GM15510 (cell line): ENCODE measurements around the gene CLMN.

Source experiments
- POLR2A ChIP-seq: IDR thresholded peaks from 3 replicates; pipeline ENCODE4 v1.6.1; 2011; ENCODE audit warnings: borderline replicate concordance; ENCODE audit not compliant: insufficient read length; ENCODE audit errors: extremely low read depth

CLMN gene

GRCh38 chr14:95258754-95259593 is 60.7 kb downstream of the CLMN start:
- TF ChIP-seq POLR2A, result no peak

- TF ChIP-seq POLR2A, result no peak
Observed at GRCh38 chr14:95258156-95258555, 61.6 kb downstream of the CLMN start.

GRCh38 chr14:95257521-95257920 is 62.2 kb downstream of the CLMN start:
- no peak for TF ChIP-seq POLR2A

- TF ChIP-seq POLR2A, result no peak
Observed at GRCh38 chr14:95256776-95257060, 63.0 kb downstream of the CLMN start.

- no peak for TF ChIP-seq POLR2A
Observed at GRCh38 chr14:95256002-95256775, 63.5 kb downstream of the CLMN start.

GRCh38 chr14:95255487-95255886 is 64.2 kb downstream of the CLMN start:
- TF ChIP-seq POLR2A, result no peak

GRCh38 chr14:95255013-95255412 is 64.7 kb downstream of the CLMN start:
- TF ChIP-seq POLR2A, result no peak

GRCh38 chr14:95254288-95254687 is 65.4 kb downstream of the CLMN start:
- TF ChIP-seq POLR2A, result no peak

GRCh38 chr14:95253039-95253630 is 66.6 kb downstream of the CLMN start:
- no peak for TF ChIP-seq POLR2A

GRCh38 chr14:95252219-95252618 is 67.5 kb downstream of the CLMN start:
- no peak for TF ChIP-seq POLR2A

GRCh38 chr14:95250936-95251335 is 68.8 kb downstream of the CLMN start:
- TF ChIP-seq POLR2A, result no peak

- no peak for TF ChIP-seq POLR2A
Observed at GRCh38 chr14:95250140-95250769, 69.5 kb downstream of the CLMN start.

GRCh38 chr14:95248432-95248831 is 71.3 kb downstream of the CLMN start:
- TF ChIP-seq POLR2A, result no peak

GRCh38 chr14:95246870-95247269 is 72.8 kb downstream of the CLMN start:
- TF ChIP-seq POLR2A, result no peak

- TF ChIP-seq POLR2A, result no peak
Observed at GRCh38 chr14:95245334-95245733, 74.4 kb downstream of the CLMN start.
